Small intestine (tissue), 7 donors: ENCODE results near the gene PADI6. TPM values are rescaled to one million over a fixed set of nuclear protein-coding genes. Genes with fewer than 3 reads are reported as not detected.
A peak's percentile ranks its signal among the peaks of the same experiment; 100 is the strongest.
"Not testable (repeated sequence)": the region's sequence is repeated elsewhere in the genome, so short reads cannot be mapped to it uniquely, and the experiment has no call there.

Source experiments
- DNase-seq, 2 donors: peaks; one replicate each; pipeline versions ENCODE4 v3.0.0 to v3.0.0-alpha.2; 2013
- FAIRE-seq: peaks from 2 replicates; lab custom pipeline; 2012; peaks lifted over from hg19 to GRCh38; lab: Jason Lieb, UNC
- H3K27ac ChIP-seq, 3 donors: one replicate each; pipeline ENCODE4 v1.5.1; 2013; ENCODE audit warnings: low read length in 2 of 3, mild to moderate bottlenecking in 2 of 3, control low read depth in 1 of 3, inconsistent platforms in 1 of 3, low read depth in 1 of 3, moderate library complexity in 1 of 3
- H3K27me3 ChIP-seq, 3 donors: one replicate each; pipeline ENCODE4 v1.6.1; 2013; ENCODE audit warnings: low read length in 3 of 3, inconsistent platforms in 1 of 3; ENCODE audit not compliant: control insufficient read depth in 3 of 3, insufficient read depth in 3 of 3
- H3K36me3 ChIP-seq, 3 donors: one replicate each; pipeline ENCODE4 v1.6.1; 2013; ENCODE audit warnings: low read length in 3 of 3, inconsistent platforms in 1 of 3, low read depth in 1 of 3, mild to moderate bottlenecking in 1 of 3, moderate library complexity in 1 of 3; ENCODE audit not compliant: control insufficient read depth in 3 of 3, insufficient read depth in 2 of 3
- H3K4me1 ChIP-seq, 3 donors: one replicate each; pipeline ENCODE4 v1.6.1; 2013; ENCODE audit warnings: low read length in 2 of 3, inconsistent platforms in 1 of 3, low read depth in 1 of 3, mild to moderate bottlenecking in 1 of 3, moderate library complexity in 1 of 3; ENCODE audit not compliant: control insufficient read depth in 3 of 3, insufficient read depth in 2 of 3
- H3K4me3 ChIP-seq, 3 donors: one replicate each; pipeline ENCODE4 v1.5.1; 2013; ENCODE audit warnings: low read length in 3 of 3, control low read depth in 1 of 3, inconsistent platforms in 1 of 3, low read depth in 1 of 3, mild to moderate bottlenecking in 1 of 3, moderate library complexity in 1 of 3
- H3K9me3 ChIP-seq, 2 donors: one replicate each; pipeline ENCODE4 v1.6.1; 2013; ENCODE audit warnings: low read depth in 1 of 2, low read length in 1 of 2; ENCODE audit not compliant: control insufficient read depth in 2 of 2, insufficient read depth in 1 of 2
- WGBS, 3 donors: extraction: QIAGEN DNeasy Blood & Tissue Kit; methylation state at CpG; one replicate each; pipeline ENCODE4 v1.1.7; 2013; 5-methylcytosine and 5-hydroxymethylcytosine counted together
- polyA plus RNA-seq, 4 donors: library from polyadenylated mRNA; stranded (reverse) in 3 of 4; unstranded in 1 of 4; fragments of 200-250 nt in 3 of 4; fragments of 120-200 nt in 1 of 4; gene quantifications; one replicate each; pipeline versions ENCODE4 v1.2.1 to v1.2.3, GENCODE V29; 2013
- donor health status: healthy with polysubstance abuse.
- donor health status: control.
- donor health status: control.
- donor health status: Bipolar disorder and iron deficiency.
- donor health status: healthy.

The PADI6 gene
- polyA plus RNA-seq, 4 donors = not detected

- 68 to 75% (median 72%) methylated on average over 8 of the region's 8 CpGs for WGBS, 3 donors
- Histone ChIP-seq H3K4me3 (no peak overlapping the region), H3K9me3 (no peaks in the 10 kb centered on the region), H3K27me3 (peaks cover 0 to 4% (median 2%) of the 10 kb centered on the region in 3 donors), H3K36me3 (no peaks in the 10 kb centered on the region), H3K27ac (no peak overlapping the region), H3K4me1 (no peaks in the 10 kb centered on the region)
- no peak for FAIRE-seq
- DNase-seq = no peak
These were observed 31.6 kb upstream of the PADI6 start for GRCh38 chr1:17340358-17340757.

DNA sequence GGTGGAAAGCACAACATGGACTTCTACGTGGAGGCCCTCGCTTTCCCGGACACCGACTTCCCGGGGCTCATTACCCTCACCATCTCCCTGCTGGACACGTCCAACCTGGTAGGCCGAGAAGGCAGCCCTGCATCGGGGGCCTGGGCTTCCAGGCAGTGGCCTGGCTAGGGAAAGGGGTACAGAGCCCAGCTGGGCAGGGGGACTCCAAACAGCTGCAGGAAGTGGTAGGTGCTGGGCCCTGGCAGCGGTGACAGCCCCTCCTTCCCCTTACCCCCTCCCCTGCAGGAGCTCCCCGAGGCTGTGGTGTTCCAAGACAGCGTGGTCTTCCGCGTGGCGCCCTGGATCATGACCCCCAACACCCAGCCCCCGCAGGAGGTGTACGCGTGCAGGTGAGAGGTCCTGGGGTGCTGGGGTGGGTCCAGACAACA lies 30.0 kb upstream of the PADI6 start:
- no peak for DNase-seq
- Histone ChIP-seq H3K36me3 (no peaks in the 10 kb centered on the region), H3K9me3 (no peaks in the 10 kb centered on the region), H3K27me3 (peaks cover 0 to 4% (median 2%) of the 10 kb centered on the region in 3 donors), H3K4me1 (no peaks in the 10 kb centered on the region), H3K27ac (no peak overlapping the region), H3K4me3 (no peak overlapping the region)
- FAIRE-seq = no peak
- 73 to 75% (median 74%) methylated on average over 17 of the region's 17 CpGs for WGBS, 3 donors

- not testable (repeated sequence) for H3K27ac ChIP-seq, FAIRE-seq, H3K4me1 ChIP-seq, H3K4me3 ChIP-seq, DNase-seq, H3K36me3 ChIP-seq, H3K27me3 ChIP-seq, H3K9me3 ChIP-seq
- WGBS, 3 donors = 91 to 98% (median 95%) methylated on average over 5 of the region's 5 CpGs
These were observed 26.5 kb upstream of the PADI6 start for GRCh38 chr1:17345506-17345905.

DNA sequence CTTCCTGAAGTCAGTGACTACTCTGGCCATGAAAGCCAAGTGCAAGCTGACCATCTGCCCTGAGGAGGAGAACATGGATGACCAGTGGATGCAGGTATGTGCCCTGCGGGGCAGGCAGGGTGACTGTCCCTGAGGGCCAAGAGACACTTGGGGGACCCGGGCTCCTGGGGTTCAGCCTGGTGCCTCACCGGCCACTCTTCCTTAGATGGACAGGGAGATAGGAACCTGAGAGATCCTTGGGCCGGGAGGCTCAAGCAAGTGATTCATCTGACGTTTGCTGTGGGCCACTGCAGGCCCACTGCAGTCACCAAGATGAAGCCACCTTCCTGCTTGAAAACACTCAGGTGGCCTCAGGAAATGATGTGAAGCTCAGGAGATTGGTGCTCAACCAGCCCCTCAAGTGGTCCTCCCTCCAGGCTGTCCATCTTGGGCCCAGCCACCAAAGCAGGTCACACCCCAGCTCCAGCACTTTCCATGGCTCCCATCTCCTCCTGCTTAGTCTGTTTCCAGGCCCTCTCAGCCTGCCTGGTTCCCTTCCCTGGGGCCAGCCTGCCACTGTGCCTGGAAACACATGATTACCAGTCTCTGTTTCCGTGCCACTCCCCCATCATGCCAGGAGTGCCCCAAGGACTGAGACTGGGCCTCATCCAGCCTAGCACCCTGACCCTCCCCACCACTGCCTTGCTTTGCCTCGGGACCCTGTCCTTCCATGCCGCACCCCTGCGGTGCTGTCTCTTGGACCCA lies 25.8 kb upstream of the PADI6 start:
- Histone ChIP-seq H3K36me3 (no peaks in the 10 kb centered on the region), H3K4me1 (no peaks in the 10 kb centered on the region), H3K27me3 (peaks cover 0 to 6% (median 2%) of the 10 kb centered on the region in 3 donors), H3K4me3 (no peak overlapping the region), H3K9me3 (no peaks in the 10 kb centered on the region), H3K27ac (no peak overlapping the region)
- FAIRE-seq (no peak), DNase-seq (no peak)
- WGBS, 3 donors = 77 to 83% (median 81%) methylated on average over 9 of the region's 9 CpGs

DNA sequence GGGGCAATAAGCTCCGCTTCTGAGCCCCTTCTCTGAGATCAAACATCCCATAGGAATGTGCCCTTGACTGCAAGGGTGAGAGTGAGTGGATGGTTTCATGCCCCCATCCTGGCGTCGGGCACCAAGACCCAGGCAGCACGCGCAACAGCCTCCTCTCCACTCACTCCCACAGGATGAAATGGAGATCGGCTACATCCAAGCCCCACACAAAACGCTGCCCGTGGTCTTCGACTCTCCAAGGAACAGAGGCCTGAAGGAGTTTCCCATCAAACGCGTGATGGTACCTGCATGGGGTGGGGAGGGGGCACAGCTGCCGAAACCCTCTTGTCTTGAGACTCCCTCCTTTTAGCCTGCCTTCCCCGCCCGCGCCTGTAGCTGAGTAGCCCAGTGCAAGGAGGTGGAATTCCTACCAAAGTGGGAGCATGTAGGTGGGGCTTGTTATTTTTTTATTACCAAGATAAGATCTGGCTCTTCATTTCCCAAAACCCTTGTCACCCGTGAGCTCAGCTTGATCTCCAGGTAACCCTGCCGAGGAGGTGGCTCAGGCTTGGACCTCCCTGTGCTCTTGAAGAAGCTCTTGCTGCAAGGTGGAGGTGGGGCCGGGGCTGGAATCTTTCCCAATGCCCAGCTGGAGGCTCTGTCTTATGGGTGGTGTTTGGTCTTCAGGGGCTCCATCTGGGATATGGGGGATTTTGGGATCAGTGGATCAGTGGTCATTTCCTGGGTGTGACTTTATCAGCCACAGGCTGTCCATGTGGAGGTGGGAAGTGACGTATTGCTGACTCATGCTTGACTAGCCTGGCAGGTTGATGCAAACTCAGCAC lies 24.0 kb upstream of the PADI6 start:
- Histone ChIP-seq H3K27me3 (peaks cover 0 to 4% (median 2%) of the 10 kb centered on the region in 3 donors), H3K36me3 (no peaks in the 10 kb centered on the region), H3K4me3 (no peak overlapping the region), H3K9me3 (no peaks in the 10 kb centered on the region), H3K27ac (no peak overlapping the region), H3K4me1 (no peaks in the 10 kb centered on the region)
- DNase-seq (peak in 1 of 2 donors; percentile 9), FAIRE-seq (no peak)
- WGBS, 3 donors = 62 to 71% (median 68%) methylated on average over 19 of the region's 19 CpGs

GRCh38 chr1:17348593-17349234 lies 23.3 kb upstream of the PADI6 start:
- WGBS, 3 donors = 40 to 62% (median 46%) methylated on average over 14 of the region's 14 CpGs
- Histone ChIP-seq H3K9me3 (no peaks in the 10 kb centered on the region), H3K4me3 (no peak overlapping the region), H3K27me3 (peaks cover 0 to 4% (median 2%) of the 10 kb centered on the region in 3 donors), H3K27ac (no peak overlapping the region), H3K36me3 (no peaks in the 10 kb centered on the region), H3K4me1 (no peaks in the 10 kb centered on the region)
- FAIRE-seq (no peak), DNase-seq (peak in 1 of 2 donors; percentile 6)

GRCh38 chr1:17350083-17350482 lies 21.9 kb upstream of the PADI6 start:
- DNase-seq (no peak), FAIRE-seq (no peak)
- 59 to 66% (median 65%) methylated on average over 8 of the region's 8 CpGs for WGBS, 3 donors
- H3K27ac ChIP-seq = no peak overlapping the region
- no peaks in the 10 kb centered on the region for H3K4me1 ChIP-seq
- no peaks in the 10 kb centered on the region for H3K9me3 ChIP-seq
- peaks cover 0 to 4% (median 2%) of the 10 kb centered on the region in 3 donors for H3K27me3 ChIP-seq
- no peak overlapping the region for H3K4me3 ChIP-seq
- H3K36me3 ChIP-seq = no peaks in the 10 kb centered on the region

GRCh38 chr1:17350928-17351446 lies 21.0 kb upstream of the PADI6 start:
- Histone ChIP-seq H3K9me3 (no peaks in the 10 kb centered on the region), H3K27ac (no peak overlapping the region), H3K36me3 (no peaks in the 10 kb centered on the region), H3K27me3 (peaks cover 0 to 4% (median 2%) of the 10 kb centered on the region in 3 donors), H3K4me3 (no peak overlapping the region), H3K4me1 (no peaks in the 10 kb centered on the region)
- no peak for DNase-seq
- WGBS, 3 donors = 69 to 78% (median 71%) methylated on average over 7 of the region's 7 CpGs
- no peak for FAIRE-seq
